C4-2B (cell line): ENCODE data around the gene CYSTM1.

Experiments used
- CTCF ChIP-seq: fragments of 450-650 bp; conservative IDR thresholded peaks from 2 replicates; pipeline ENCODE4 v1.5.1; 2017; ENCODE audit warnings: mild to moderate bottlenecking
- ZFX ChIP-seq: fragments of 450-650 bp; IDR thresholded peaks from 2 replicates; pipeline ENCODE4 v1.6.1; 2017

GRCh38 chr5:140230373-140230772 lies 55.4 kb downstream of the CYSTM1 start:
- TF ChIP-seq CTCF (no peak), ZFX (no peak)
